Measurements from ENCODE around the gene RIMBP2. TPM values are rescaled to one million over a fixed set of nuclear protein-coding genes. Genes with fewer than 3 reads are reported as not detected.

Gene RIMBP2
- total RNA-seq, 4 donors from 2014 or later: 0.83 to 1.8 (median 1.4) TPM

DNA sequence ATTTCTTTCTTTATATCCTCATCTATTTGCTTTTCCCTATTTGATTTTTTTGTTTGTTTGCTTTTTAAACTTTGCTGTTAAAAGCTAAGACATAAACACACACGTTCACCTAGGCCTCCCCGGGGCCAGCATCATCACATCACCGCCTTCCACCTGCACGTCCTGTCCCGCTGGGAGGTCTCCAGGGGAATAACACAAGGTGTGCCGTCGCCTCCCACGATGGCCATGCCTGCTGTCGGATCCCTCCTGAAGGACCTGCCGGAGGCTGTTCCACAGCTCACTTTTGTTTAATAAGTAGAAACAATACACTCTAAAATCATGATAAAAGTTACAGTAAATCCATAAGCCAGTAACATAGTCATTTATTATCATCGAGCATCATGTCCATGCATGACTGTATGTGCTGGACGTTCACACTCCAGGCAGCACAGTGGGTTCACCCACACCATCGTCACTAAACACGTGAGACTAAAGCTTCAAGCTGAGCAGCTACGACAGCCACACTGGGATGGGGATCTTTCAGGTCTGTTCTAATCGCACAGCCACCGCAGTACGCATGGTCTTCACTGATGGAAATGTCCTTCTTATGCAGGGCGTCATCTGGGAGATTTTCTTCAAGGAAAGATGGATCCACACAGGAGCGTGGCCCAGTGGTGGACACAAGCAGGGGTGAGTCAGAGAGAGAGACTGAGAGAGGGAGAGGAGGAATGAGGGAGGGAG lies 3.6 kb downstream of the RIMBP2 start:
- WGBS: 77% methylated on average over 20 of the region's 20 CpGs
- Histone ChIP-seq H3K27ac (replicated peaks in 1 of 4) (no peak overlapping the region), H3K9me3 (peaks cover 0 to under 1% (median 0%) of the 10 kb centered on the region in 4 donors), H3K27me3 (peaks cover 0 to 63% (median 10%) of the 10 kb centered on the region in 4 donors), H3K36me3 (no peaks in the 10 kb centered on the region), H3K4me1 (peaks cover 0 to 39% (median 36%) of the 10 kb centered on the region in 4 donors), H3K4me3 (no peak overlapping the region)
- DNase-seq (ENCODE audit: extremely low spot score): no peak
- intact Hi-C loops (cut with DNase I): no loop called here
- TF ChIP-seq POLR2A (IDR thresholded peaks at IDR 0.05; ENCODE audit: low read depth): no peak
- TF ChIP-seq, protein P1, sequence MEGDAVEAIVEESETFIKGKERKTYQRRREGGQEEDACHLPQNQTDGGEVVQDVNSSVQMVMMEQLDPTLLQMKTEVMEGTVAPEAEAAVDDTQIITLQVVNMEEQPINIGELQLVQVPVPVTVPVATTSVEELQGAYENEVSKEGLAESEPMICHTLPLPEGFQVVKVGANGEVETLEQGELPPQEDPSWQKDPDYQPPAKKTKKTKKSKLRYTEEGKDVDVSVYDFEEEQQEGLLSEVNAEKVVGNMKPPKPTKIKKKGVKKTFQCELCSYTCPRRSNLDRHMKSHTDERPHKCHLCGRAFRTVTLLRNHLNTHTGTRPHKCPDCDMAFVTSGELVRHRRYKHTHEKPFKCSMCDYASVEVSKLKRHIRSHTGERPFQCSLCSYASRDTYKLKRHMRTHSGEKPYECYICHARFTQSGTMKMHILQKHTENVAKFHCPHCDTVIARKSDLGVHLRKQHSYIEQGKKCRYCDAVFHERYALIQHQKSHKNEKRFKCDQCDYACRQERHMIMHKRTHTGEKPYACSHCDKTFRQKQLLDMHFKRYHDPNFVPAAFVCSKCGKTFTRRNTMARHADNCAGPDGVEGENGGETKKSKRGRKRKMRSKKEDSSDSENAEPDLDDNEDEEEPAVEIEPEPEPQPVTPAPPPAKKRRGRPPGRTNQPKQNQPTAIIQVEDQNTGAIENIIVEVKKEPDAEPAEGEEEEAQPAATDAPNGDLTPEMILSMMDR (IDR thresholded peaks at IDR 0.05): no peak
- TF ChIP-seq EP300 (IDR thresholded peaks at IDR 0.05): no peak
- no peak for TF ChIP-seq POLR2AphosphoS5 (IDR thresholded peaks at IDR 0.05)

- Histone ChIP-seq H3K4me1 (peaks cover 0 to 35% (median 33%) of the 10 kb centered on the region in 4 donors), H3K9me3 (no peaks in the 10 kb centered on the region), H3K36me3 (no peaks in the 10 kb centered on the region), H3K27me3 (peaks cover 0 to 59% (median 10%) of the 10 kb centered on the region in 4 donors), H3K27ac (replicated peaks in 1 of 4) (no peak overlapping the region), H3K4me3 (no peak overlapping the region)
- intact Hi-C loops (cut with DNase I): no loop called here
- WGBS: 97% methylated on average over 14 of the region's 16 CpGs
- TF ChIP-seq POLR2A (IDR thresholded peaks at IDR 0.05; ENCODE audit: low read depth): no peak
- TF ChIP-seq, protein P1 (IDR thresholded peaks at IDR 0.05): no peak
- TF ChIP-seq POLR2AphosphoS5 (IDR thresholded peaks at IDR 0.05): no peak
- TF ChIP-seq EP300 (IDR thresholded peaks at IDR 0.05): no peak
- DNase-seq (ENCODE audit: extremely low spot score): no peak
Observed at GRCh38 chr12:130711756-130712155, 4.3 kb downstream of the RIMBP2 start.

DNA sequence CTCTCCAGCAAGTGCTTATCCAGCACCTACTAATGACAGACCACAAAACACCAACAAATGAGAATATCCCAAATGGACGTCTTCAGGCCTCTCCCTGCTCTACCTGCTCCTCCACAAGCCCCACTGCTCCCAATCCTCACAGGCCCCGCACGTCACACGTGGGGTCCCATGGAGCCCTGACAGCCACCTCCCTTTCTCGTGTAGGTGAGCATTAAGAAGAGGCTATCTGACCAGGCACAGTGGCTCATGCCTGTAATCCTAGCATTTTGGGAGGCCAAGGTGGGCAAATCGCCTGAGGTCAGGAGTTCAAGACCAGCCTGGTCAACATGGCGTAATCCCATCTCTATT lies 5.4 kb downstream of the RIMBP2 start:
- Histone ChIP-seq H3K36me3 (no peaks in the 10 kb centered on the region), H3K27ac (replicated peaks in 1 of 4) (no peak overlapping the region), H3K27me3 (peaks cover 0 to 50% (median 8%) of the 10 kb centered on the region in 4 donors), H3K4me3 (no peak overlapping the region), H3K9me3 (no peaks in the 10 kb centered on the region), H3K4me1 (peaks cover 0 to 25% (median 23%) of the 10 kb centered on the region in 4 donors)
- TF ChIP-seq EP300 (IDR thresholded peaks at IDR 0.05) (no peak), POLR2A (IDR thresholded peaks at IDR 0.05; ENCODE audit: low read depth) (no peak), POLR2AphosphoS5 (IDR thresholded peaks at IDR 0.05) (no peak)
- TF ChIP-seq, protein P1 (IDR thresholded peaks at IDR 0.05): no peak
- no peak for DNase-seq (ENCODE audit: extremely low spot score)
- WGBS: 84% methylated on average over 7 of the region's 7 CpGs
- intact Hi-C loops (cut with DNase I): no loop called here

DNA sequence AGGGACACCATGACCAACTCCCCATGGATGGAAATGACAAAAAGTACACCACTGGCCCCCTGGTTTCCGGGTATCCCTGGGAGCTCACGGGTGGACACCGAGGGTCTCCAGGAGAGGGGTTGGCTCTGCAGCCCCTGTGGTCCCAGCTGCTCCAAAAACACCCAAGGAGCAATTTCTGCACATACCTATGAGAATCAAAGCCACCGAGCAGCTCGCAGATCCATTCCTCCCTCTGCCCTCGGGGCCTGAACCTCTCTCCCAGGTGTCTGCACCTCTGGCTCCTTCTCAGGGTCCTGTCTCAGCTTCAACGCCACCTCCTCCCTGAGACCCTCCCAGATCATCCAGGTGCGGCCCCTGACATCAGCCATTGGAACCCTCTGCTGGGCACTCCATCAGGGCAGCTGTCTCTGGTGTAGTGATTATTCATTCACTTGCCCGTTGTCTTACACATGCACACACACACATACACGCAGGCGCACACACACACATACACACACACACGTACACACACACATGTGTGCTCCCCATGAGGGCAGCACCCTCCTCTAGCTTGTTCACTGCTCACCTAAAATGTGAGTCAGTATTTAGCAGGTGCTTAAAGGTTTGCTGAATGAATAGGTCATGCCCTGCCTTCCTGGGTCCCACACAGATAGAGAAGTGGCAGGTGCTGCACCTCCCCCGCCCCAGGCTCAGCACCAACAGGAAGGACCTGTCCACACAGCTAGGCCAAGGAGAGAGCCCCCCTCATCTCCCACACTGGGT lies 5.9 kb downstream of the RIMBP2 start:
- TF ChIP-seq EP300 (IDR thresholded peaks at IDR 0.05) (no peak), POLR2A (IDR thresholded peaks at IDR 0.05; ENCODE audit: low read depth) (no peak), POLR2AphosphoS5 (IDR thresholded peaks at IDR 0.05) (no peak)
- TF ChIP-seq, protein P1 (IDR thresholded peaks at IDR 0.05): no peak
- Histone ChIP-seq H3K27ac (replicated peaks in 1 of 4) (no peak overlapping the region), H3K9me3 (no peaks in the 10 kb centered on the region), H3K36me3 (no peaks in the 10 kb centered on the region), H3K4me3 (no peak overlapping the region), H3K27me3 (peaks cover 0 to 44% (median 5%) of the 10 kb centered on the region in 4 donors), H3K4me1 (peaks cover 0 to 19% (median 17%) of the 10 kb centered on the region in 4 donors)
- intact Hi-C loops (cut with DNase I): no loop called here
- no peak for DNase-seq (ENCODE audit: extremely low spot score)
- WGBS: 84% methylated on average over 6 of the region's 13 CpGs
